Activated T-helper 1 cell treated with anti-CD3 and anti-CD28 coated beads, Interleukin-12 subunit alpha, Interleukin-12 subunit beta, Interleukin-2, Interleukin-4 antibody, amounts not matched to agents 30 ng/mL and 10 ng/mL and 1 ng/mL, durations not matched to agents 14 hours and 24 hours and 36 hours (primary cell): ENCODE measurements around the gene ZNF558. TPM values are rescaled to one million over a fixed set of nuclear protein-coding genes. Genes with fewer than 3 reads are reported as not detected.
"Not testable (repeated sequence)": the region's sequence is repeated elsewhere in the genome, so short reads cannot be mapped to it uniquely, and the experiment has no call there.

Experiments used
- DNase-seq: peaks from one replicate; pipeline ENCODE4 v3.0.0; 2021; ENCODE audit warnings: low spot score
- H3K27ac Mint-ChIP-seq: one replicate; pipeline ENCODE4 v1.8.0; 2021; ENCODE audit warnings: mild to moderate bottlenecking, mixed read lengths
- H3K27me3 Mint-ChIP-seq: one replicate; pipeline ENCODE4 v1.8.0; 2022; ENCODE audit warnings: mild to moderate bottlenecking, moderate library complexity, mixed read lengths; ENCODE audit not compliant: insufficient read depth
- H3K36me3 Mint-ChIP-seq: one replicate; pipeline ENCODE4 v1.8.0; 2021; ENCODE audit warnings: low read depth, mixed read lengths
- H3K4me1 Mint-ChIP-seq: one replicate; pipeline ENCODE4 v1.8.0; 2021; ENCODE audit warnings: low read depth, mixed read lengths
- H3K4me3 Mint-ChIP-seq: one replicate; pipeline ENCODE4 v1.8.0; 2021; ENCODE audit warnings: mild to moderate bottlenecking, moderate library complexity, mixed read lengths
- H3K9me3 Mint-ChIP-seq: one replicate; pipeline ENCODE4 v1.8.0; 2021; ENCODE audit warnings: mixed read lengths
- intact Hi-C: fragments of 100-400 bp; cut with micrococcal nuclease; formaldehyde crosslinking; loops from one replicate; pipeline ENCODE4 v1.15.1; 2024
- total RNA-seq: library from RNA; stranded (reverse); gene quantifications from 2 replicates; pipeline ENCODE4 v1.2.3, GENCODE V29; 2022

Gene ZNF558
- total RNA-seq, 1 donor from 2014 or later = 18.7 TPM

GRCh38 chr19:8767257-8767656 lies 64.8 kb downstream of the ZNF558 start:
- H3K27me3 Mint-ChIP-seq, H3K4me1 Mint-ChIP-seq, H3K9me3 Mint-ChIP-seq, H3K4me3 Mint-ChIP-seq, H3K36me3 Mint-ChIP-seq, H3K27ac Mint-ChIP-seq, DNase-seq, intact Hi-C loops: not testable (repeated sequence)

Other genes starting within 250 kb of the ZNF558 start
- 3.2 and 3.3 TPM in 2 replicates for gene ADAMTS10, start 221.6 kb downstream of the ZNF558 start, total RNA-seq
- not detected in 2 replicates for gene NFILZ, start 201.7 kb downstream of the ZNF558 start, total RNA-seq
- not detected in 2 replicates for gene ACTL9, start 133.5 kb downstream of the ZNF558 start, total RNA-seq
- not detected in 2 replicates for gene OR2Z1, start 110.7 kb downstream of the ZNF558 start, total RNA-seq
- not detected in 2 replicates for gene MBD3L1, start 73 bp upstream of the ZNF558 start, total RNA-seq
- not detected in 2 replicates for gene MUC16, start 178.1 kb upstream of the ZNF558 start, total RNA-seq